Transverse colon (tissue), 4 donors: Measurements from ENCODE around the gene KATNB1. TPM values are rescaled to one million over a fixed set of nuclear protein-coding genes. Genes with fewer than 3 reads are reported as not detected.

ENCODE experiments used
- DNase-seq: peaks from one replicate; pipeline ENCODE4 v3.0.0-alpha.2; 2019
- H3K27ac ChIP-seq, 4 donors: fragments of 200-600 bp; sonication (generic); 2 replicates each; pipeline ENCODE4 v1.5.1; 2016 to 2018; ENCODE audit warnings: inconsistent platforms in 4 of 4
- H3K27me3 ChIP-seq: fragments of 200-600 bp; sonication (generic); 2 replicates; pipeline ENCODE4 v1.5.1; 2017; ENCODE audit warnings: inconsistent platforms
- H3K36me3 ChIP-seq, 4 donors: fragments of 200-600 bp; sonication (generic); 2 replicates each; pipeline ENCODE4 v1.5.1; 2017 to 2019; ENCODE audit warnings: inconsistent platforms in 4 of 4
- H3K4me1 ChIP-seq, 4 donors: fragments of 200-600 bp; sonication (generic); 2 replicates each; pipeline ENCODE4 v1.5.1; 2017 to 2020; ENCODE audit warnings: inconsistent platforms in 4 of 4
- H3K4me3 ChIP-seq, 4 donors: fragments of 200-600 bp; sonication (generic); 1 replicate in 1 of 4; 2 replicates in 3 of 4; pipeline versions ENCODE4 v1.5.1 to v1.6.1; 2017 to 2019; ENCODE audit warnings: inconsistent platforms in 4 of 4
- H3K9me3 ChIP-seq, 2 donors: fragments of 200-600 bp; sonication (generic); 2 replicates each; pipeline ENCODE4 v1.5.1; 2017 to 2019; ENCODE audit warnings: inconsistent platforms in 2 of 2
- CTCF ChIP-seq, 5 experiments: fragments of 200-600 bp in 3 of 5; fragments of 450-650 bp in 2 of 5; sonication (generic) in 3 of 5; IDR thresholded peaks; 1 replicate in 2 of 5; 2 replicates in 3 of 5; pipeline ENCODE4 v1.5.1; 2016 to 2017; ENCODE audit warnings: antibody characterized with exemption in 5 of 5, inconsistent platforms in 3 of 5, mild to moderate bottlenecking in 2 of 5, moderate library complexity in 1 of 5
- EP300 ChIP-seq: sonication (generic); formaldehyde crosslinking; IDR thresholded peaks from one replicate; pipeline ENCODE4 v1.6.1; 2017; ENCODE audit warnings: antibody characterized with exemption, low read depth
- POLR2A ChIP-seq: fragments of 450-650 bp; IDR thresholded peaks from one replicate; pipeline ENCODE4 v1.6.1; 2016; ENCODE audit warnings: antibody characterized with exemption, mild to moderate bottlenecking, moderate library complexity
- POLR2AphosphoS5 ChIP-seq, 3 donors: sonication (generic); formaldehyde crosslinking; IDR thresholded peaks; one replicate each; pipeline ENCODE4 v1.6.1; 2016; ENCODE audit warnings: antibody characterized with exemption in 3 of 3
- WGBS, 2 donors: methylation state at CpG; one replicate each; pipeline ENCODE4 v1.1.5; 2018; ENCODE audit warnings: low coverage in 1 of 2; 5-methylcytosine and 5-hydroxymethylcytosine counted together
- in situ Hi-C, 4 donors: fragments of 200-750 bp; cut with MboI; loops; one replicate each; pipeline versions ENCODE4 v1.15.0 to v1.15.1; 2017; ENCODE audit warnings: low sequenced_read_pairs in 3 of 4, low pct_ligation_motif_present in 1 of 4, low pct_unique_long_range_greater_than_20kb in 1 of 4
- intact Hi-C: fragments of 100-400 bp; cut with DNase I; formaldehyde crosslinking; loops from one replicate; pipeline ENCODE4 v1.15.1; 2023; ENCODE audit warnings: low total_unique reads
- total RNA-seq, 4 donors: library from RNA; depleted of rRNA; stranded (reverse); fragments of >200 nt; gene quantifications; one replicate each; pipeline ENCODE4 v1.1.0, GENCODE V29; 2016

KATNB1 gene
- total RNA-seq, 4 donors from 2014 or later: 11.3 to 28.4 (median 22.3) TPM

- DNase-seq: no peak
- in situ Hi-C loops (no loop called here), intact Hi-C loops (no loop called here)
- Histone ChIP-seq H3K27me3 (no peaks in the 10 kb centered on the region), H3K4me3 (no peak overlapping the region), H3K9me3 (no peaks in the 10 kb centered on the region), H3K27ac (no peak overlapping the region), H3K36me3 (no peaks in the 10 kb centered on the region), H3K4me1 (peaks cover 0 to 7% (median 0%) of the 10 kb centered on the region in 4 donors)
- 88 to 89% methylated on average over 3 to 7 of the region's 7 CpGs for WGBS, 2 donors
- TF ChIP-seq POLR2AphosphoS5 (IDR thresholded peaks at IDR 0.05) (no peak), CTCF (IDR thresholded peaks at IDR 0.05) (no peak), EP300 (no peak), POLR2A (no peak)
Measured at GRCh38 chr16:57784334-57784733, 48.8 kb downstream of the KATNB1 start.

- H3K36me3 ChIP-seq: no peaks in the 10 kb centered on the region
- H3K9me3 ChIP-seq: no peaks in the 10 kb centered on the region
- H3K27ac ChIP-seq: no peak overlapping the region
- H3K4me1 ChIP-seq: peaks cover 0 to 7% (median 0%) of the 10 kb centered on the region in 4 donors
- H3K4me3 ChIP-seq: no peak overlapping the region
- 95% methylated on average over 9 of the region's 10 CpGs; no CpG with 5 or more reads in 1 of the 2 donors for WGBS, 2 donors
- TF ChIP-seq EP300 (no peak), CTCF (IDR thresholded peaks at IDR 0.05) (no peak), POLR2A (no peak), POLR2AphosphoS5 (IDR thresholded peaks at IDR 0.05) (no peak)
- intact Hi-C loops (no loop called here), in situ Hi-C loops (no loop called here)
- DNase-seq: no peak
- H3K27me3 ChIP-seq: no peaks in the 10 kb centered on the region
Measured at GRCh38 chr16:57785385-57785784, 49.8 kb downstream of the KATNB1 start.

GRCh38 chr16:57785924-57786323 lies 50.4 kb downstream of the KATNB1 start:
- in situ Hi-C loops: no loop called here
- TF ChIP-seq POLR2A (no peak), EP300 (no peak), CTCF (IDR thresholded peaks at IDR 0.05) (no peak), POLR2AphosphoS5 (IDR thresholded peaks at IDR 0.05) (no peak)
- DNase-seq: no peak
- Histone ChIP-seq H3K9me3 (no peaks in the 10 kb centered on the region), H3K27ac (no peak overlapping the region), H3K4me3 (no peak overlapping the region), H3K4me1 (peaks cover 0 to 7% (median 0%) of the 10 kb centered on the region in 4 donors), H3K36me3 (no peaks in the 10 kb centered on the region), H3K27me3 (no peaks in the 10 kb centered on the region)
- WGBS, 2 donors: 90% methylated on average over 8 of the region's 8 CpGs; no CpG with 5 or more reads in 1 of the 2 donors
- intact Hi-C loops: no loop called here

- H3K27ac ChIP-seq: peak overlapping the region in 1 of 4 donors; percentile 61
- no peaks in the 10 kb centered on the region for H3K36me3 ChIP-seq
- H3K4me1 ChIP-seq: peaks cover 0 to 7% (median 0%) of the 10 kb centered on the region in 4 donors
- TF ChIP-seq POLR2A: no peak
- TF ChIP-seq CTCF (IDR thresholded peaks at IDR 0.05): no peak
- no peak for TF ChIP-seq EP300
- TF ChIP-seq POLR2AphosphoS5 (IDR thresholded peaks at IDR 0.05): no peak
- H3K27me3 ChIP-seq: no peaks in the 10 kb centered on the region
- no peak overlapping the region for H3K4me3 ChIP-seq
- DNase-seq: peak; percentile 30
- intact Hi-C loops: no loop called here
- in situ Hi-C loops: no loop called here
- WGBS, 2 donors: 67% methylated on average over 22 of the region's 26 CpGs; no CpG with 5 or more reads in 1 of the 2 donors
- no peaks in the 10 kb centered on the region for H3K9me3 ChIP-seq
Measured at GRCh38 chr16:57786632-57787518, 51.3 kb downstream of the KATNB1 start.
